ENCODE results near the gene CPNE4.

DNA sequence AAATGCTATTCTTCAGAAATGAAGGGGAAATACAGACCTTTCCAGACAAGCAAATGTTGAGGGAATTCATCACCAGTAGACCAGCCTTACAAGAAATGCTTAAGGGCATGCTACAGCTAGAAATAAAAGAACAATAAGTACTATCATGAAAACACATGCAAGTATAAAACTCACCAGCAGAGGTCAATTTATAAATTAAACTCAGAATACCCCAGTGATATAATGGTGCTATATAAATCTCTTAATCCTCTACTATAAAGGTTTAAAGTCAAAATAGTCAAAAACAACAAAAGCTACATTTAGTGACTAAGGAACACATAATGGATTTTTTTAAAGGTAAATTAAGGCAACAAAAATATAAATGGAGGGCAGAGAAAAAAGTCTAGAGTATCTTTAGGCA, 142.5 kb downstream of the CPNE4 start:
- TF ChIP-seq, protein P1, sequence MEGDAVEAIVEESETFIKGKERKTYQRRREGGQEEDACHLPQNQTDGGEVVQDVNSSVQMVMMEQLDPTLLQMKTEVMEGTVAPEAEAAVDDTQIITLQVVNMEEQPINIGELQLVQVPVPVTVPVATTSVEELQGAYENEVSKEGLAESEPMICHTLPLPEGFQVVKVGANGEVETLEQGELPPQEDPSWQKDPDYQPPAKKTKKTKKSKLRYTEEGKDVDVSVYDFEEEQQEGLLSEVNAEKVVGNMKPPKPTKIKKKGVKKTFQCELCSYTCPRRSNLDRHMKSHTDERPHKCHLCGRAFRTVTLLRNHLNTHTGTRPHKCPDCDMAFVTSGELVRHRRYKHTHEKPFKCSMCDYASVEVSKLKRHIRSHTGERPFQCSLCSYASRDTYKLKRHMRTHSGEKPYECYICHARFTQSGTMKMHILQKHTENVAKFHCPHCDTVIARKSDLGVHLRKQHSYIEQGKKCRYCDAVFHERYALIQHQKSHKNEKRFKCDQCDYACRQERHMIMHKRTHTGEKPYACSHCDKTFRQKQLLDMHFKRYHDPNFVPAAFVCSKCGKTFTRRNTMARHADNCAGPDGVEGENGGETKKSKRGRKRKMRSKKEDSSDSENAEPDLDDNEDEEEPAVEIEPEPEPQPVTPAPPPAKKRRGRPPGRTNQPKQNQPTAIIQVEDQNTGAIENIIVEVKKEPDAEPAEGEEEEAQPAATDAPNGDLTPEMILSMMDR (conservative IDR thresholded peaks at IDR 0.05; ENCODE audit: low read depth, low read length), result 0 out of 2 replicates have a peak, but pooled peaks have one; percentile 31
- TF ChIP-seq EZH2 (IDR thresholded peaks at IDR 0.05; ENCODE audit: low read length, unreplicated experiment) (no peak), EZH2phosphoT487 (IDR thresholded peaks at IDR 0.05; ENCODE audit: borderline replicate concordance, low read length) (no peak)
